ENCODE results near the gene CD22.

Gene CD22

GRCh38 chr19:35352448-35353304 is 23.7 kb downstream of the CD22 start:
- no peak overlapping the region for H3K9ac ChIP-seq (ENCODE audit: low read depth, low read length, poor library complexity, severe bottlenecking)
- peak overlapping the region; percentile 51; the same call in 1 of the 2 replicates for H2AFZ ChIP-seq (ENCODE audit: low read length)
- H4K20me1 ChIP-seq (ENCODE audit: insufficient read depth, low read length, poor library complexity, severe bottlenecking): no peaks in the 10 kb centered on the region

GRCh38 chr19:35353635-35354034 is 24.6 kb downstream of the CD22 start:
- H4K20me1 ChIP-seq (ENCODE audit: insufficient read depth, low read length, poor library complexity, severe bottlenecking): no peaks in the 10 kb centered on the region
- no peak overlapping the region for H3K4me3 ChIP-seq (ENCODE audit: low read length, poor library complexity, severe bottlenecking)
- H3F3A ChIP-seq (ENCODE audit: low read depth): no peaks in the 10 kb centered on the region
- no peaks in the 10 kb centered on the region for H3K9me2 ChIP-seq (replicated peaks; ENCODE audit: low read depth, low read length)
- no peak for TF ChIP-seq EZH2phosphoT487 (IDR thresholded peaks at IDR 0.05; ENCODE audit: borderline replicate concordance)
- TF ChIP-seq CTCF (conservative IDR thresholded peaks at IDR 0.05; ENCODE audit: low read length): no peak
- no peak overlapping the region for H3K4me2 ChIP-seq (ENCODE audit: low read depth, low read length, poor library complexity, severe bottlenecking)
- H3K79me2 ChIP-seq (ENCODE audit: insufficient read depth, low read length): no peaks in the 10 kb centered on the region
- H3K9me3 ChIP-seq (ENCODE audit: insufficient read depth, low read depth, low read length): no peaks in the 10 kb centered on the region
- no peaks in the 10 kb centered on the region for H3K27me3 ChIP-seq (ENCODE audit: insufficient read depth, low read length, poor library complexity, severe bottlenecking)
- H3K9ac ChIP-seq (ENCODE audit: low read depth, low read length, poor library complexity, severe bottlenecking): no peak overlapping the region
- H3K4me1 ChIP-seq (ENCODE audit: insufficient read depth, low read length, poor library complexity, severe bottlenecking): peaks cover 9% of the 10 kb centered on the region
- H2AFZ ChIP-seq (ENCODE audit: low read length): no peak overlapping the region
- no peaks in the 10 kb centered on the region for H3K36me3 ChIP-seq (ENCODE audit: insufficient read depth, low read length)

More at GRCh38 chr19:35352448-35353304, 23.7 kb downstream of the CD22 start:
- Histone ChIP-seq H3K9me2 (replicated peaks; ENCODE audit: low read depth, low read length) (no peaks in the 10 kb centered on the region), H3F3A (ENCODE audit: low read depth) (no peaks in the 10 kb centered on the region), H3K27me3 (ENCODE audit: insufficient read depth, low read length, poor library complexity, severe bottlenecking) (no peaks in the 10 kb centered on the region), H3K36me3 (ENCODE audit: insufficient read depth, low read length) (no peaks in the 10 kb centered on the region), H3K79me2 (ENCODE audit: insufficient read depth, low read length) (no peaks in the 10 kb centered on the region), H3K9me3 (ENCODE audit: insufficient read depth, low read depth, low read length) (no peaks in the 10 kb centered on the region), H3K4me2 (ENCODE audit: low read depth, low read length, poor library complexity, severe bottlenecking) (peak overlapping the region; percentile 45), H3K4me1 (ENCODE audit: insufficient read depth, low read length, poor library complexity, severe bottlenecking) (peaks cover 12% of the 10 kb centered on the region), H3K4me3 (ENCODE audit: low read length, poor library complexity, severe bottlenecking) (no peak overlapping the region)
- peak; percentile 87 for TF ChIP-seq CTCF (conservative IDR thresholded peaks at IDR 0.05; ENCODE audit: low read length)
- TF ChIP-seq EZH2phosphoT487 (IDR thresholded peaks at IDR 0.05; ENCODE audit: borderline replicate concordance): no peak

- H3K9ac ChIP-seq (ENCODE audit: low read depth, low read length, poor library complexity, severe bottlenecking): no peak overlapping the region
- no peak overlapping the region for H3K4me3 ChIP-seq (ENCODE audit: low read length, poor library complexity, severe bottlenecking)
- no peaks in the 10 kb centered on the region for H3K27me3 ChIP-seq (ENCODE audit: insufficient read depth, low read length, poor library complexity, severe bottlenecking)
- no peaks in the 10 kb centered on the region for H3K9me3 ChIP-seq (ENCODE audit: insufficient read depth, low read depth, low read length)
- no peak overlapping the region for H3K4me2 ChIP-seq (ENCODE audit: low read depth, low read length, poor library complexity, severe bottlenecking)
- H3K79me2 ChIP-seq (ENCODE audit: insufficient read depth, low read length): no peaks in the 10 kb centered on the region
- TF ChIP-seq EZH2phosphoT487 (IDR thresholded peaks at IDR 0.05; ENCODE audit: borderline replicate concordance) (no peak), CTCF (conservative IDR thresholded peaks at IDR 0.05; ENCODE audit: low read length) (no peak)
- peaks cover 3% of the 10 kb centered on the region for H3K4me1 ChIP-seq (ENCODE audit: insufficient read depth, low read length, poor library complexity, severe bottlenecking)
- no peaks in the 10 kb centered on the region for H4K20me1 ChIP-seq (ENCODE audit: insufficient read depth, low read length, poor library complexity, severe bottlenecking)
- no peak overlapping the region for H2AFZ ChIP-seq (ENCODE audit: low read length)
- no peaks in the 10 kb centered on the region for H3K9me2 ChIP-seq (replicated peaks; ENCODE audit: low read depth, low read length)
- no peaks in the 10 kb centered on the region for H3K36me3 ChIP-seq (ENCODE audit: insufficient read depth, low read length)
- H3F3A ChIP-seq (ENCODE audit: low read depth): no peaks in the 10 kb centered on the region
These were observed 25.9 kb downstream of the CD22 start for GRCh38 chr19:35354898-35355297.
